ENCODE data around the gene CRYBA4.

DNA sequence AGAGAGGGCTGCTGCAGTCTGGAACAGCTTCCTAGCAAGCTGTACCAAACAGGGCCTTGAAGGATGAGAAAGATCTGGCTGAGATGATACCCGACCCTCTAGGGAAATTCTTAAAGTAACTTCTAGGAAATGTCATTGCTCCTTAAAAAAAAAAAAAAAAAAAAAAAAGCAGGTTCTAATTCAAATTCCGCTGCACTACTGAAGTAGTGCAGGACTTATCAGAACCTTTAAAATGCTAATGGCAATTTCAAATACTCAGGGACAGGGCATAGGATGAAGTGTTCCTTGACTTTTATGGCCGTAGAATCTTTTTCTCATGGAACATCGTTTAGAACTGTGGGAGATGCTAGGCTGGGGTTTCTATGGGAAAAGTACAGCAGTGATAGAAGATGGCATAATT is 48.7 kb downstream of the CRYBA4 start:
- TF ChIP-seq, protein P1, sequence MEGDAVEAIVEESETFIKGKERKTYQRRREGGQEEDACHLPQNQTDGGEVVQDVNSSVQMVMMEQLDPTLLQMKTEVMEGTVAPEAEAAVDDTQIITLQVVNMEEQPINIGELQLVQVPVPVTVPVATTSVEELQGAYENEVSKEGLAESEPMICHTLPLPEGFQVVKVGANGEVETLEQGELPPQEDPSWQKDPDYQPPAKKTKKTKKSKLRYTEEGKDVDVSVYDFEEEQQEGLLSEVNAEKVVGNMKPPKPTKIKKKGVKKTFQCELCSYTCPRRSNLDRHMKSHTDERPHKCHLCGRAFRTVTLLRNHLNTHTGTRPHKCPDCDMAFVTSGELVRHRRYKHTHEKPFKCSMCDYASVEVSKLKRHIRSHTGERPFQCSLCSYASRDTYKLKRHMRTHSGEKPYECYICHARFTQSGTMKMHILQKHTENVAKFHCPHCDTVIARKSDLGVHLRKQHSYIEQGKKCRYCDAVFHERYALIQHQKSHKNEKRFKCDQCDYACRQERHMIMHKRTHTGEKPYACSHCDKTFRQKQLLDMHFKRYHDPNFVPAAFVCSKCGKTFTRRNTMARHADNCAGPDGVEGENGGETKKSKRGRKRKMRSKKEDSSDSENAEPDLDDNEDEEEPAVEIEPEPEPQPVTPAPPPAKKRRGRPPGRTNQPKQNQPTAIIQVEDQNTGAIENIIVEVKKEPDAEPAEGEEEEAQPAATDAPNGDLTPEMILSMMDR (IDR thresholded peaks at IDR 0.05 in 8 of 11, conservative IDR thresholded peaks at IDR 0.05 in 3 of 11): no peak
- no peak for TF ChIP-seq POLR2AphosphoS5 (IDR thresholded peaks at IDR 0.05)
- no peak for TF ChIP-seq POLR2A (IDR thresholded peaks at IDR 0.05)
